Upper lobe of right lung (tissue), 1 donor: ENCODE results near the gene THAP12. TPM values are rescaled to one million over a fixed set of nuclear protein-coding genes. Genes with fewer than 3 reads are reported as not detected.

ENCODE experiments used
- ATAC-seq: fragments of 200-7000 bp; cut with Tn5 transposase; one replicate; pipeline ENCODE4 v1.9.1; 2020; ENCODE audit warnings: mild to moderate bottlenecking, moderate library complexity
- DNase-seq: peaks from one replicate; pipeline ENCODE4 v3.0.0-alpha.2; 2020
- H3K27ac ChIP-seq: fragments of 200-600 bp; one replicate; pipeline ENCODE4 v1.8.0; 2022
- H3K27me3 ChIP-seq: fragments of 200-600 bp; one replicate; pipeline ENCODE4 v1.8.0; 2022; ENCODE audit warnings: mild to moderate bottlenecking
- H3K36me3 ChIP-seq: fragments of 200-600 bp; one replicate; pipeline ENCODE4 v1.8.0; 2022
- H3K4me1 ChIP-seq: fragments of 200-600 bp; one replicate; pipeline ENCODE4 v1.8.0; 2022
- H3K4me3 ChIP-seq: fragments of 200-600 bp; one replicate; pipeline ENCODE4 v1.8.0; 2022; ENCODE audit warnings: mild to moderate bottlenecking
- H3K9me3 ChIP-seq: fragments of 200-600 bp; one replicate; pipeline ENCODE4 v1.8.0; 2022
- CTCF ChIP-seq: fragments of 200-600 bp; IDR thresholded peaks from one replicate; pipeline ENCODE4 v1.8.0; 2022; ENCODE audit warnings: antibody characterized with exemption
- intact Hi-C: fragments of 100-400 bp; cut with DNase I; formaldehyde crosslinking; loops from one replicate; pipeline ENCODE4 v1.11.0; 2022
- total RNA-seq: library from RNA; stranded (reverse); fragmentation: NEBNext Ultra II Directional; extraction: Animal tissue kit (Norgen Biotek cat#: 25700); gene quantifications from one replicate; pipeline ENCODE4 v1.2.1, GENCODE V29; 2021
- donor health status: DM: no; HTN: yes; CAD: no; lungs with severe emphysema.

The THAP12 gene
- total RNA-seq, 1 donor from 2014 or later: 36.8 TPM

DNA sequence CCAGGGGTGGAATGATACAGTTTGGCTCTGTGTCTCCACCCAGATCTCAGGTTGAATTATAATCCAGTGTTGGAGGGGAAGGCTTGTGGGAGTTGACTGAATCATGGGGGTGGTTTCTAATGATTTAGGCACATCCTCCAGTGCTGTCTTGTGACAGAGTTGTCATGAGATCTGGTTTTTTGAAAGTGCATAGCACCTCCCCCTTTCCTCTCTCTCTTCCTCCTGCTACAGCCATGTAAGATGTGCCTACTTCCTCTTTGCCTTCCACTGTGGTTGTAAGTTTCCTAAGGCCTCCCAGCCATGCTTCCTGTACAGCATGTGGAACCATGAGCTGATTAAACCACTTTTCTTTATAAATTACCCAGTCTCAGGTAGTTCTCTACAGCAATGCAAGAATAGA lies 45.1 kb downstream of the THAP12 start:
- Histone ChIP-seq H3K4me1 (no peaks in the 10 kb centered on the region), H3K4me3 (no peak overlapping the region), H3K36me3 (no peaks in the 10 kb centered on the region), H3K27me3 (no peaks in the 10 kb centered on the region), H3K9me3 (peaks cover 7% of the 10 kb centered on the region), H3K27ac (no peak overlapping the region)
- ATAC-seq: peak; percentile 85
- intact Hi-C loops: no loop called here
- DNase-seq: no peak
- TF ChIP-seq CTCF: no peak

DNA sequence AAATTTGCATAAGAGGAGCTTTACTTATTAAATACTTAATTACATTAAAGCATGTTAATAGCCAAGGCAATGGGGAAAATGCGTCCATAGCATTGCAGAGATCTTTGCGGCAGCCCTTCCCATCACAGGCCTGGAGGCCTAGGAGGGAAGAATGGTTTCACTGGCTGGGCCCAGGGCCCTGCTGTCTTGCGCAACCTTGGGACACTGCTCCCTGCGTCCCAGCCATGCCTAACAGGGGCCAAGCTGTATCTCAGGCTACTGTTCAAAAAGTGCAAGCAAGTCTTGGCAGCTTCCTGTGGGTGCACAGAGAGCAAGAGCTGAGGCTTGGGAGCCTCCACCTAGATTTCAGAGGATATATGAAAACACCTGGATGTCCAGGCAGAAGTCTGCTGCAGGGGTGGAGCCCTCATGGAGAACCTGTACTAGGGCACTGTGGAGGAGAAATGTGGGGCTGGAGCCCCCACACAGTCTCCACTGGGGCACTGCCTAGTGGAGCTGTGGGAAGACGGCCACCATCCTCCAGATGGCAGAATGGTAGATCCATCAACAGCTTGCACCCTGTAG lies 46.0 kb downstream of the THAP12 start:
- no peaks in the 10 kb centered on the region for H3K27me3 ChIP-seq
- ATAC-seq: no peak
- H3K9me3 ChIP-seq: peaks cover 7% of the 10 kb centered on the region
- TF ChIP-seq CTCF: no peak
- intact Hi-C loops: no loop called here
- H3K4me1 ChIP-seq: peaks cover 4% of the 10 kb centered on the region
- DNase-seq: no peak
- H3K36me3 ChIP-seq: no peaks in the 10 kb centered on the region
- H3K27ac ChIP-seq: no peak overlapping the region
- H3K4me3 ChIP-seq: no peak overlapping the region

- H3K36me3 ChIP-seq: no peaks in the 10 kb centered on the region
- no peak for TF ChIP-seq CTCF
- H3K4me1 ChIP-seq: peaks cover 13% of the 10 kb centered on the region
- DNase-seq (no peak), ATAC-seq (no peak)
- intact Hi-C loops: no loop called here
- H3K27me3 ChIP-seq: no peaks in the 10 kb centered on the region
- no peak overlapping the region for H3K4me3 ChIP-seq
- peaks cover 7% of the 10 kb centered on the region for H3K9me3 ChIP-seq
- no peak overlapping the region for H3K27ac ChIP-seq
Measured at GRCh38 chr11:76330651-76331050, 50.3 kb downstream of the THAP12 start.

- Histone ChIP-seq H3K4me1 (peaks cover 13% of the 10 kb centered on the region), H3K36me3 (no peaks in the 10 kb centered on the region), H3K27ac (no peak overlapping the region), H3K4me3 (no peak overlapping the region), H3K27me3 (no peaks in the 10 kb centered on the region), H3K9me3 (peaks cover 6% of the 10 kb centered on the region)
- intact Hi-C loops: no loop called here
- ATAC-seq: peak; percentile 7
- DNase-seq: no peak
- TF ChIP-seq CTCF: no peak
Measured at GRCh38 chr11:76329983-76330382, 50.9 kb downstream of the THAP12 start.

- peaks cover 13% of the 10 kb centered on the region for H3K4me1 ChIP-seq
- peak overlapping the region; percentile 6 for H3K27ac ChIP-seq
- no peaks in the 10 kb centered on the region for H3K36me3 ChIP-seq
- no peaks in the 10 kb centered on the region for H3K27me3 ChIP-seq
- ATAC-seq: peak; percentile 83
- intact Hi-C loops: no loop called here
- no peaks in the 10 kb centered on the region for H3K9me3 ChIP-seq
- TF ChIP-seq CTCF: no peak
- no peak overlapping the region for H3K4me3 ChIP-seq
- DNase-seq: no peak
Measured at GRCh38 chr11:76329084-76329648, 51.8 kb downstream of the THAP12 start.
